ENCODE measurements around the gene FNDC4.

- TF ChIP-seq CEBPB (IDR thresholded peaks at IDR 0.05; ENCODE audit: low read depth, low read length) (no peak), GABPA (IDR thresholded peaks at IDR 0.05; ENCODE audit: borderline replicate concordance, insufficient read depth, low read length) (no peak), PHF8 (conservative IDR thresholded peaks at IDR 0.05; ENCODE audit: low read depth, low read length) (no peak)
Measured at GRCh38 chr2:27506587-27506986, 11.6 kb upstream of the FNDC4 start.
